IMR-90 (cell line): ENCODE results near the gene PGM2.

Source experiments
- MAZ ChIP-seq: IDR thresholded peaks from 2 replicates; pipeline ENCODE4 v1.6.1; 2012; ENCODE audit warnings: low read depth, mild to moderate bottlenecking, low read length, improper control_type of control experiment, moderate library complexity, borderline replicate concordance
- MXI1 ChIP-seq: IDR thresholded peaks from 2 replicates; pipeline ENCODE4 v1.6.1; 2012; ENCODE audit warnings: low read depth, mild to moderate bottlenecking, low read length, moderate library complexity, borderline replicate concordance
- POLR2A ChIP-seq: IDR thresholded peaks from 2 replicates; pipeline ENCODE4 v1.6.1; 2012; ENCODE audit warnings: mild to moderate bottlenecking, low read depth, low read length
- RFX5 ChIP-seq: IDR thresholded peaks from 2 replicates; pipeline ENCODE4 v1.8.0; 2012; ENCODE audit warnings: low read depth, mild to moderate bottlenecking, low read length, moderate library complexity
- TF ChIP-seq, protein P1 (sequence below): conservative IDR thresholded peaks from 2 replicates; pipeline ENCODE4 v1.5.1; 2012; ENCODE audit warnings: mild to moderate bottlenecking, low read depth, low read length, improper control_type of control experiment
- TF ChIP-seq, protein P2 (sequence below): fragments of 150-350 bp; IDR thresholded peaks from 2 replicates; pipeline ENCODE4 v1.6.1; 2017; ENCODE audit warnings: mild to moderate bottlenecking, antibody characterized with exemption, low read length, low read depth

DNA sequence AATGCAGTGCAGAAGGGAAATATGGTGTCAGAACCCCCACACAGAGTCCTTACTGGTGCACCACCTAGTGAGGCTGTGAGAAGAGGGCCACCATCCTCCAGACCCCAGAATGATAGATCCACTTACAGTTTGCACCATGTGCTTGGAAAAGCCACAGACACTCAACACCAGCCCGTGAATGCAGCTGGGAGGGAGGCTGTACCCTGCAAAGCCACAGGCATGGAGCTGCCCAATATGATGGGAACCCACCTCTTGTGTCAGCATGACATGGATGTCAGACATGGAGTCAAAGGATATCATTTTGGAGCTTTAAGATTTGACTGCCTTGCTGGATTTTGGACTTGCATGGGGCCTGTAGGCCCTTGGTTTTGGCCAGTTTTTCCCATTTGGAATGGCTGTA, 34.2 kb upstream of the PGM2 start:
- TF ChIP-seq, protein P1, sequence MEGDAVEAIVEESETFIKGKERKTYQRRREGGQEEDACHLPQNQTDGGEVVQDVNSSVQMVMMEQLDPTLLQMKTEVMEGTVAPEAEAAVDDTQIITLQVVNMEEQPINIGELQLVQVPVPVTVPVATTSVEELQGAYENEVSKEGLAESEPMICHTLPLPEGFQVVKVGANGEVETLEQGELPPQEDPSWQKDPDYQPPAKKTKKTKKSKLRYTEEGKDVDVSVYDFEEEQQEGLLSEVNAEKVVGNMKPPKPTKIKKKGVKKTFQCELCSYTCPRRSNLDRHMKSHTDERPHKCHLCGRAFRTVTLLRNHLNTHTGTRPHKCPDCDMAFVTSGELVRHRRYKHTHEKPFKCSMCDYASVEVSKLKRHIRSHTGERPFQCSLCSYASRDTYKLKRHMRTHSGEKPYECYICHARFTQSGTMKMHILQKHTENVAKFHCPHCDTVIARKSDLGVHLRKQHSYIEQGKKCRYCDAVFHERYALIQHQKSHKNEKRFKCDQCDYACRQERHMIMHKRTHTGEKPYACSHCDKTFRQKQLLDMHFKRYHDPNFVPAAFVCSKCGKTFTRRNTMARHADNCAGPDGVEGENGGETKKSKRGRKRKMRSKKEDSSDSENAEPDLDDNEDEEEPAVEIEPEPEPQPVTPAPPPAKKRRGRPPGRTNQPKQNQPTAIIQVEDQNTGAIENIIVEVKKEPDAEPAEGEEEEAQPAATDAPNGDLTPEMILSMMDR = no peak
- TF ChIP-seq POLR2A = no peak
- no peak for TF ChIP-seq MXI1
- TF ChIP-seq RFX5 = no peak
- TF ChIP-seq MAZ = no peak
- TF ChIP-seq, protein P2, sequence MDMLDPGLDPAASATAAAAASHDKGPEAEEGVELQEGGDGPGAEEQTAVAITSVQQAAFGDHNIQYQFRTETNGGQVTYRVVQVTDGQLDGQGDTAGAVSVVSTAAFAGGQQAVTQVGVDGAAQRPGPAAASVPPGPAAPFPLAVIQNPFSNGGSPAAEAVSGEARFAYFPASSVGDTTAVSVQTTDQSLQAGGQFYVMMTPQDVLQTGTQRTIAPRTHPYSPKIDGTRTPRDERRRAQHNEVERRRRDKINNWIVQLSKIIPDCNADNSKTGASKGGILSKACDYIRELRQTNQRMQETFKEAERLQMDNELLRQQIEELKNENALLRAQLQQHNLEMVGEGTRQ = no peak
